ENCODE data around the gene ABHD18.

- no peak for TF ChIP-seq EZH2 (IDR thresholded peaks at IDR 0.05; ENCODE audit: borderline replicate concordance, insufficient read depth, low read length, poor library complexity, severe bottlenecking)
- TF ChIP-seq MXI1 (conservative IDR thresholded peaks at IDR 0.05; ENCODE audit: poor library complexity, severe bottlenecking): no peak
- no peak for TF ChIP-seq CTCF (IDR thresholded peaks at IDR 0.05; ENCODE audit: poor library complexity, severe bottlenecking)
These were observed 30.6 kb downstream of the ABHD18 start for GRCh38 chr4:127995776-127996175.
